Testis (tissue), 2 donors: ENCODE measurements around the gene ZNF740.

Experiments used
- POLR2A ChIP-seq: fragments of 450-650 bp; IDR thresholded peaks from one replicate; pipeline ENCODE4 v1.6.1; 2017; ENCODE audit warnings: antibody characterized with exemption, mild to moderate bottlenecking, moderate library complexity
- TF ChIP-seq, protein P1 (sequence below), 3 experiments: fragments of 450-650 bp in 2 of 3; fragments of 200-600 bp in 1 of 3; sonication (generic) in 1 of 3; IDR thresholded peaks; one replicate each; pipeline ENCODE4 v1.5.1; 2016 to 2019; ENCODE audit warnings: antibody characterized with exemption in 3 of 3, mild to moderate bottlenecking in 2 of 3, moderate library complexity in 1 of 3

DNA sequence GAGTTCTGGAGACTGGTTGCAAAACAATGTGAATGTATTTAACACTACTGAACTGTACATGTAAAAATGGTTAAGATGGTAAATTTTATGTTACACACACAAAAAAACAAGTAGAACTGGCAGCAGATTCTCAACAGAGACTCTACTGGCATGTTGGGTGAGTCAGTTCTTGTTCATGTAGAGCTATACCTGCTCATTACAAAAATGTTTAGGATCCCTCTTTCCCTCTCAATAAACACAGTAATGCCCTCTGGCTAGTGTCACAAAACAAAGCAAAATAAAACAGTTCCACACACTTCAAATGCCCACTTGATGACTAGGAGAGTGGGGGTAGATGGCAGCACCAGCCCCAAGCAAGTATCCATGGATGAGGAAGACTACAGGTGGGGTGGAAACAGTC is 13.7 kb upstream of the ZNF740 start:
- no peak for TF ChIP-seq POLR2A
- TF ChIP-seq, protein P1, sequence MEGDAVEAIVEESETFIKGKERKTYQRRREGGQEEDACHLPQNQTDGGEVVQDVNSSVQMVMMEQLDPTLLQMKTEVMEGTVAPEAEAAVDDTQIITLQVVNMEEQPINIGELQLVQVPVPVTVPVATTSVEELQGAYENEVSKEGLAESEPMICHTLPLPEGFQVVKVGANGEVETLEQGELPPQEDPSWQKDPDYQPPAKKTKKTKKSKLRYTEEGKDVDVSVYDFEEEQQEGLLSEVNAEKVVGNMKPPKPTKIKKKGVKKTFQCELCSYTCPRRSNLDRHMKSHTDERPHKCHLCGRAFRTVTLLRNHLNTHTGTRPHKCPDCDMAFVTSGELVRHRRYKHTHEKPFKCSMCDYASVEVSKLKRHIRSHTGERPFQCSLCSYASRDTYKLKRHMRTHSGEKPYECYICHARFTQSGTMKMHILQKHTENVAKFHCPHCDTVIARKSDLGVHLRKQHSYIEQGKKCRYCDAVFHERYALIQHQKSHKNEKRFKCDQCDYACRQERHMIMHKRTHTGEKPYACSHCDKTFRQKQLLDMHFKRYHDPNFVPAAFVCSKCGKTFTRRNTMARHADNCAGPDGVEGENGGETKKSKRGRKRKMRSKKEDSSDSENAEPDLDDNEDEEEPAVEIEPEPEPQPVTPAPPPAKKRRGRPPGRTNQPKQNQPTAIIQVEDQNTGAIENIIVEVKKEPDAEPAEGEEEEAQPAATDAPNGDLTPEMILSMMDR (IDR thresholded peaks at IDR 0.05), result no peak
